Adrenal gland (tissue), 19 donors: Measurements from ENCODE around the gene CABCOCO1. TPM values are rescaled to one million over a fixed set of nuclear protein-coding genes. Genes with fewer than 3 reads are reported as not detected.

ENCODE experiments used
- DNase-seq, 7 donors: peaks; one replicate each; pipeline ENCODE4 v3.0.0-alpha.2; 2019 to 2020
- H3K27ac ChIP-seq, 5 donors: fragments of 200-600 bp; sonication (generic) in 4 of 5; 1 replicate in 3 of 5; 2 replicates in 2 of 5; pipeline versions ENCODE4 v1.5.1 to v1.8.0; 2016 to 2020; ENCODE audit warnings: mild to moderate bottlenecking in 1 of 5
- H3K27me3 ChIP-seq: fragments of 200-600 bp; 2 replicates; pipeline ENCODE4 v1.8.0; 2021
- H3K36me3 ChIP-seq, 2 donors: fragments of 200-600 bp; replicated peaks in 1 of 2; 1 replicate in 1 of 2; 2 replicates in 1 of 2; pipeline versions ENCODE4 v1.5.1 to v1.8.0; 2018 to 2022
- H3K4me1 ChIP-seq, 2 donors: fragments of 200-600 bp; replicated peaks in 1 of 2; 1 replicate in 1 of 2; 2 replicates in 1 of 2; pipeline versions ENCODE4 v1.5.1 to v1.8.0; 2018 to 2021
- H3K4me3 ChIP-seq, 4 donors: fragments of 200-600 bp; sonication (generic) in 3 of 4; one replicate each; pipeline ENCODE4 v1.5.1; 2016 to 2018
- H3K9me3 ChIP-seq, 3 donors: fragments of 200-600 bp; sonication (generic) in 1 of 3; replicated peaks in 1 of 3; 1 replicate in 2 of 3; 2 replicates in 1 of 3; pipeline versions ENCODE4 v1.5.1 to v1.8.0; 2016 to 2021
- POLR2A ChIP-seq, 2 donors: fragments of 450-650 bp; IDR thresholded peaks; one replicate each; pipeline ENCODE4 v1.6.1; 2017; ENCODE audit warnings: antibody characterized with exemption in 2 of 2, mild to moderate bottlenecking in 2 of 2, moderate library complexity in 1 of 2
- WGBS, 4 donors: extraction: QIAGEN DNeasy Blood & Tissue Kit in 2 of 4; methylation state at CpG; one replicate each; pipeline versions ENCODE4 v1.1.5 to v1.1.7; 2013 to 2017; 5-methylcytosine and 5-hydroxymethylcytosine counted together
- intact Hi-C, 2 donors: fragments of 100-400 bp; cut with DNase I; formaldehyde crosslinking; loops; one replicate each; pipeline versions ENCODE4 v1.14.1 to v1.15.0; 2022 to 2023
- long read RNA-seq, 10 donors: library from polyadenylated mRNA in 3 of 10; unstranded in 2 of 10; stranded (forward) in 1 of 10; transcript quantifications; one replicate each; pipeline ENCODE4 v2.0.0 and lab custom pipeline, GENCODE V29; 2021 to 2026
- polyA plus RNA-seq, 3 donors: library from polyadenylated mRNA; stranded (reverse); fragments of 200-250 nt in 2 of 3; fragments of 350-450 nt in 1 of 3; fragmentation: Illumina TruSeq in 1 of 3; extraction: RNeasy Lipid Tissue Mini Kit (QIAGEN cat#74804) in 1 of 3; gene quantifications; one replicate each; pipeline ENCODE4 v1.2.3, GENCODE V29; 2013 to 2014
- total RNA-seq, 9 donors: library from RNA; depleted of rRNA in 4 of 9; stranded (reverse); fragments of >200 nt in 4 of 9; fragments of 120-200 nt in 1 of 9; fragmentation: NEBNext Ultra II Directional in 1 of 9; extraction: Animal tissue kit (Norgen Biotek cat#: 25700) in 1 of 9; gene quantifications; one replicate each; pipeline versions ENCODE4 v1.1.0 to v1.2.4, GENCODE V29; 2013 to 2023
- TF ChIP-seq, protein P1 (sequence below), 6 experiments: fragments of 450-650 bp in 4 of 6; fragments of 200-600 bp in 2 of 6; sonication (generic) in 1 of 6; IDR thresholded peaks; 1 replicate in 5 of 6; 2 replicates in 1 of 6; pipeline versions ENCODE4 v1.5.1 to v1.8.0; 2016 to 2021; ENCODE audit warnings: antibody characterized with exemption in 6 of 6, mild to moderate bottlenecking in 2 of 6, moderate library complexity in 1 of 6
- donor health status: healthy with polysubstance abuse.
- donor health status: Bipolar disorder and iron deficiency.
- donor health status: DM: yes; HTN: yes; CAD: no.
- donor health status: DM: no; HTN: no; CAD: no.
- donor health status: DM: no; HTN: no; CAD: no.
- donor health status: DM: yes; HTN: yes; CAD: no.

The CABCOCO1 gene, protein sequence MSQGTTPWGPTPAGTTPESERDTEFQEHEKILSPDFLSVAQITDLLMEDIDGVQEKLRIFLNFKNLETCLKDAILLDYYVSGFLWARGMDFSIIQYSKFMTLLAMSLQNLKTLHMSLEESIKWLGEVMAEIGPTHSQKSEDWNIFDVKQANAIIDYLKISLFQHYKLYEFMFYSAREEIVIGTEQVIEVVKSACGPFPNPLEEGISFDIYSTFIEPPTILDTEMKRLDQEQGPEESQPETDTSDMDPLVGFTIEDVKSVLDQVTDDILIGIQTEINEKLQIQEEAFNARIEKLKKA
- total RNA-seq (1 to 10 TPM in 1 of 9 donors, under 1 TPM in 2, not detected in 6; 0.36 to 2.4 (median 0.51) TPM), polyA plus RNA-seq (1 to 10 TPM in 2 of 3 donors, under 1 TPM in 1; 0.48 to 2.9 (median 2.5) TPM)
- long read RNA-seq, donor 1, partial matches to known transcripts, result 0 of 1 reads
- long read RNA-seq, donor 1, other reads (novel, unspliced or antisense), result 0 of 1 reads
- long read RNA-seq, donor 2, result 0 reads
- long read RNA-seq, donor 3, result 0 reads
- long read RNA-seq, donor 4, result 0 reads
- long read RNA-seq, donor 5, result 0 reads
- long read RNA-seq, donor 6, result 0 reads
- long read RNA-seq, donor 7, result 0 reads
- long read RNA-seq, donor 8, result 0 reads
- long read RNA-seq, donor 9, partial matches to known transcripts, result 0 of 1 reads
- long read RNA-seq, donor 9, other reads (novel, unspliced or antisense), result 0 of 1 reads
- long read RNA-seq, donor 10, result 0 reads

- intact Hi-C loops, result no loop called here
- DNase-seq, result peak; percentile 41 to 72 (median 59)
- H3K27ac ChIP-seq, result peak within 1 kb of the TSS in 2 of 5 donors; percentile 19 to 53
- 2 to 6% (median 3%) methylated on average over 9 to 51 of the region's 51 CpGs for WGBS, 4 donors
- no peaks in the 10 kb centered on the region for H3K27me3 ChIP-seq
- H3K9me3 ChIP-seq, result no peaks in the 10 kb centered on the region
- TF ChIP-seq, protein P1, sequence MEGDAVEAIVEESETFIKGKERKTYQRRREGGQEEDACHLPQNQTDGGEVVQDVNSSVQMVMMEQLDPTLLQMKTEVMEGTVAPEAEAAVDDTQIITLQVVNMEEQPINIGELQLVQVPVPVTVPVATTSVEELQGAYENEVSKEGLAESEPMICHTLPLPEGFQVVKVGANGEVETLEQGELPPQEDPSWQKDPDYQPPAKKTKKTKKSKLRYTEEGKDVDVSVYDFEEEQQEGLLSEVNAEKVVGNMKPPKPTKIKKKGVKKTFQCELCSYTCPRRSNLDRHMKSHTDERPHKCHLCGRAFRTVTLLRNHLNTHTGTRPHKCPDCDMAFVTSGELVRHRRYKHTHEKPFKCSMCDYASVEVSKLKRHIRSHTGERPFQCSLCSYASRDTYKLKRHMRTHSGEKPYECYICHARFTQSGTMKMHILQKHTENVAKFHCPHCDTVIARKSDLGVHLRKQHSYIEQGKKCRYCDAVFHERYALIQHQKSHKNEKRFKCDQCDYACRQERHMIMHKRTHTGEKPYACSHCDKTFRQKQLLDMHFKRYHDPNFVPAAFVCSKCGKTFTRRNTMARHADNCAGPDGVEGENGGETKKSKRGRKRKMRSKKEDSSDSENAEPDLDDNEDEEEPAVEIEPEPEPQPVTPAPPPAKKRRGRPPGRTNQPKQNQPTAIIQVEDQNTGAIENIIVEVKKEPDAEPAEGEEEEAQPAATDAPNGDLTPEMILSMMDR (IDR thresholded peaks at IDR 0.05), result no peak
- no peak for TF ChIP-seq POLR2A (IDR thresholded peaks at IDR 0.05)
- H3K36me3 ChIP-seq, result no peaks in the 10 kb centered on the region
- H3K4me3 ChIP-seq, result peak within 1 kb of the TSS in 3 of 4 donors; percentile 5 to 73 (median 42)
- peaks cover 0 to 4% of the 10 kb centered on the region in 2 donors for H3K4me1 ChIP-seq
Observed at GRCh38 chr10:61662794-61663259, at the start of gene CABCOCO1. TSS of gene CABCOCO1 (plus strand) at chr10:61662929. CDS start at chr10:61662973, 44 bp downstream.

DNA sequence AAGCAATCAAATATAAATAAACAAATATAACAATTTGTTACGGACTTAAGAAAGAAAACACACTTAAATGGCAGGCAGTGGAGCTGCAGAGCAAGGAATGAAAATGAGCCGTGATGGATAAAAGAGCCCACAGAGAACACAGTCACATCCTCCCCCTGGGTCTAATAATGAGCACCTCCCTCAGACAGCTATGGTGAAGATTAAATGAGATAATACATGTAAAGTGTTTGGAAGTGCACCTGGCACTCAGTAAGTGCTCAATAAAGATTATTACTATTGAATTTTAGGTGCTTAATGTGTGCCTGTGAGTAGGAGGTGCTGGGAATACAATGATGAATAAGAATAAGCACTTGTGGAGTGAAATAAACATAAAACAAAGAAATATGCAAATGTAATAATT is 49.1 kb upstream of the CABCOCO1 start:
- H3K36me3 ChIP-seq, result no peaks in the 10 kb centered on the region
- H3K4me3 ChIP-seq, result no peak overlapping the region
- no peaks in the 10 kb centered on the region for H3K9me3 ChIP-seq
- no peak overlapping the region for H3K27ac ChIP-seq
- TF ChIP-seq, protein P1 (IDR thresholded peaks at IDR 0.05), result no peak
- no peak for TF ChIP-seq POLR2A (IDR thresholded peaks at IDR 0.05)
- intact Hi-C loops, result no loop called here
- peaks cover 4 to 10% of the 10 kb centered on the region in 2 donors for H3K4me1 ChIP-seq
- no peaks in the 10 kb centered on the region for H3K27me3 ChIP-seq
- WGBS, 4 donors, result 93 to 97% (median 95%) methylated on average over 2 of the region's 2 CpGs
- DNase-seq, result no peak

DNA sequence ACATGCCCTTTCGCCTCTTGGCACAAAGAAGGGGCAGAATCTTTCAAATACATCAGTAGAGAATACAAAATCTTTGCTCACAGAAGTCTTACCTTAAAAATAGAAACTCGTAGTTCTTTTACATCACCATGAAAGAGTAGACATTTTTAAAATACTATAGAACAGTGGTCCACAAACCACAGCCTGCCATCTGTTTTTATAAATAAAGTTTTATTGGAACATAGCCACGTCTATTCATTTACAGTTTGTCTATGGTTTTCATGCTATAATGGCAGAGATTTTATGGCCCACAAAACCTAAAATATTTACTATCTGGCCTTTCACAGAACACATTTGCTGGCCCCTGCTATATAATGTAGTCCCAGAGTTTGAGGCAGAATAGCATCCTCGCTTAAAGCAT is 46.1 kb upstream of the CABCOCO1 start:
- H3K4me3 ChIP-seq, result no peak overlapping the region
- no peaks in the 10 kb centered on the region for H3K36me3 ChIP-seq
- H3K9me3 ChIP-seq, result no peaks in the 10 kb centered on the region
- H3K4me1 ChIP-seq, result peaks cover 4 to 10% of the 10 kb centered on the region in 2 donors
- no peak overlapping the region for H3K27ac ChIP-seq
- DNase-seq, result no peak
- H3K27me3 ChIP-seq, result peaks cover 7% of the 10 kb centered on the region
- intact Hi-C loops, result no loop called here
- TF ChIP-seq, protein P1 (IDR thresholded peaks at IDR 0.05), result no peak
- TF ChIP-seq POLR2A (IDR thresholded peaks at IDR 0.05), result no peak
- WGBS, 4 donors, result 78 to 93% (median 85%) methylated on average over 4 of the region's 4 CpGs

DNA sequence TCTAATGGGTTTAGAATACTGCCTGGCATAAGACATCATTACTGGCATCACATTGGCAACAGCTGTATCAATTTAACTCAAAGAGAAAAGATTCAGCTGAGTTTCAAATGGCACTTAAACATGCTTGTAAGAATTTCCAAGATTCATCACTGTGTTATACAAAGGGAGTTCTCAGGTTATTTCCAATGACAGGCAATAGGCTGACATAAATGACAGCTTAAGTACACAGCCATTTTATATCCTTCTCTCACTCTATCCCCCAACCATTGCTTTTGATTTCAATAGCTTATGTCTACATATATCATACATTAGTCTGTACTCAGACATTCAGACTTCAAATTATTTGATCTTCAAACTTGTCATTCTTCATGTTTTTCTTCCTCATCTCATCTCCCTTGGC is 45.5 kb upstream of the CABCOCO1 start:
- Histone ChIP-seq H3K27ac (no peak overlapping the region), H3K27me3 (peaks cover 7% of the 10 kb centered on the region), H3K9me3 (no peaks in the 10 kb centered on the region), H3K4me3 (no peak overlapping the region), H3K4me1 (peaks cover 4 to 5% of the 10 kb centered on the region in 2 donors), H3K36me3 (no peaks in the 10 kb centered on the region)
- intact Hi-C loops, result no loop called here
- no peak for TF ChIP-seq POLR2A (IDR thresholded peaks at IDR 0.05)
- TF ChIP-seq, protein P1 (IDR thresholded peaks at IDR 0.05), result no peak
- DNase-seq, result no peak
